OCI-LY1 (cell line): ENCODE results near the gene PROB1.

Experiments used
- EZH2 ChIP-seq: fragments of 200-600 bp; sonication (generic), shearing (Covaris generic); IDR thresholded peaks from 2 replicates; pipeline ENCODE4 v1.8.0; 2017; ENCODE audit warnings: borderline replicate concordance, mixed run types, mild to moderate bottlenecking, antibody characterized with exemption, low read length, moderate library complexity, mixed read lengths
- TF ChIP-seq, protein P1 (sequence below): fragments of 200-600 bp; sonication (generic), shearing (Covaris generic); IDR thresholded peaks from 2 replicates; pipeline ENCODE4 v1.5.1; 2017; ENCODE audit warnings: mild to moderate bottlenecking, antibody characterized with exemption, low read length, moderate library complexity, mixed read lengths

DNA sequence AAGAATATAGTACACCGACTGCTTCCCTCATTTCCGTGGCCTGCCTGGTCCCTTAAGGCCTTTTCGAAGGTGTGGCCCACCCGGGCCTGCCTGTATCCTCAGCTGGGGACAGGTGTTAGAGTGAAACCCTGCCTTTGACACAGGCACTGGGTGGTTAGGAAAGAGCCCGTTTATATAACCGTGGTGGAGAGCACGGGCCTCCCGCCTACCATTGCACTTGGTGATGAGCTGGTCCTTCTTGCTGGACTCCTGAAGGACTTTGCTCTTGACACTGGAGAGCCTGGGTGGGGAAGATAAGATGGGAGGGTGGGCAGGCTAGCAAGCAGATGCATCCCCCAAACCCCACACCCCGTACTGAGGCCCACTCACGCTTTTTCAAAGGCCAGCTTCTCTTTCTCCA lies 6.6 kb upstream of the PROB1 start:
- no peak for TF ChIP-seq EZH2
- TF ChIP-seq, protein P1, sequence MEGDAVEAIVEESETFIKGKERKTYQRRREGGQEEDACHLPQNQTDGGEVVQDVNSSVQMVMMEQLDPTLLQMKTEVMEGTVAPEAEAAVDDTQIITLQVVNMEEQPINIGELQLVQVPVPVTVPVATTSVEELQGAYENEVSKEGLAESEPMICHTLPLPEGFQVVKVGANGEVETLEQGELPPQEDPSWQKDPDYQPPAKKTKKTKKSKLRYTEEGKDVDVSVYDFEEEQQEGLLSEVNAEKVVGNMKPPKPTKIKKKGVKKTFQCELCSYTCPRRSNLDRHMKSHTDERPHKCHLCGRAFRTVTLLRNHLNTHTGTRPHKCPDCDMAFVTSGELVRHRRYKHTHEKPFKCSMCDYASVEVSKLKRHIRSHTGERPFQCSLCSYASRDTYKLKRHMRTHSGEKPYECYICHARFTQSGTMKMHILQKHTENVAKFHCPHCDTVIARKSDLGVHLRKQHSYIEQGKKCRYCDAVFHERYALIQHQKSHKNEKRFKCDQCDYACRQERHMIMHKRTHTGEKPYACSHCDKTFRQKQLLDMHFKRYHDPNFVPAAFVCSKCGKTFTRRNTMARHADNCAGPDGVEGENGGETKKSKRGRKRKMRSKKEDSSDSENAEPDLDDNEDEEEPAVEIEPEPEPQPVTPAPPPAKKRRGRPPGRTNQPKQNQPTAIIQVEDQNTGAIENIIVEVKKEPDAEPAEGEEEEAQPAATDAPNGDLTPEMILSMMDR = no peak
